Fibroblast of the aortic adventitia (primary cell): Measurements from ENCODE around the gene DCHS1. TPM values are rescaled to one million over a fixed set of nuclear protein-coding genes. Genes with fewer than 3 reads are reported as not detected.

Experiments
- DNase-seq: peaks from one replicate; pipeline ENCODE4 v3.0.0-alpha.2; 2010; ENCODE audit warnings: low read depth
- H3K4me3 ChIP-seq: 2 replicates; pipeline ENCODE4 v1.5.1; 2011; ENCODE audit warnings: low read depth, mild to moderate bottlenecking, control low read depth, low read length, moderate library complexity
- total RNA-seq: library from RNA; depleted of rRNA; stranded (reverse); fragments of >200 nt; gene quantifications from 2 replicates; pipeline ENCODE4 v1.2.3, GENCODE V29; 2012; ENCODE audit warnings: low replicate concordance
- TF ChIP-seq, protein P1 (sequence below): IDR thresholded peaks from 2 replicates; pipeline ENCODE4 v1.5.1; 2011; ENCODE audit warnings: mild to moderate bottlenecking, low read length, control low read depth, inconsistent platforms; ENCODE audit not compliant: insufficient read depth

Gene DCHS1
- total RNA-seq, 1 donor = 19.0 TPM

DNA sequence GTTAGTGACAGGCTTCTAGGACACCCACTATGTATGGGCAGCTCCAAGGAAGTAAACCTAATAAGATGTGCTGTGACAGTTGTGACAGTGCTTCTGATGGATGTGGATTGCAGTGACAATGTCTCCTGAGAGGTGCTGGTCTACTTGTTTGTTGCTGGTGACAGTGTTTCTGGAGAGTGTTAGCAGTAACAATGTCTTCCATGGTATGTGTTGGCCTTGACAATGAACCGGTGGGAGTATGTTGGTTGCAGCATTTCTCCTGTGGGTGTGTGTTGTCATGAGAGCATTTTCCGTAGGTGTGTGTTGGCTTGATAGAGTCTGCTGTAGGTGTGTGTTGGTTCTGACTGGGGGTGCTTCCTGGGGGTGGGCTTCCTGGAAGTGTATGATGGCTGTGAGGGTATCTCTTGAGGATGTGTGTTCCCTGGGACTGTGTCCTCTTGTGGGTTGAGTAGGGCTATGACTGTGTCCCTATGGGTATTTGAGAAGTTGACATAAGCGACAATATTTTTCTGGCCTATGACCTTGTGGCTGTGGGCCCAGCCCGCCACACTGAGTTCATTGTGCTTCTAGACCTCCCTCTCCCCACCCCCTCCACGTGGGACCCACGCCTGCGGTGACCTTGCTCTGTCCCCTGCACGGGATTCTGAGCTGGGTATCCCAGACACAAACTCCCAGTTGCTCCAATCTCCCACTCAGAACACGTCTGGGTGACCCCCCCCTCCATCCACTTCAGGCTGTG, 1.2 kb downstream of the DCHS1 start:
- H3K4me3 ChIP-seq = no peak overlapping the region
- no peak for DNase-seq
- TF ChIP-seq, protein P1, sequence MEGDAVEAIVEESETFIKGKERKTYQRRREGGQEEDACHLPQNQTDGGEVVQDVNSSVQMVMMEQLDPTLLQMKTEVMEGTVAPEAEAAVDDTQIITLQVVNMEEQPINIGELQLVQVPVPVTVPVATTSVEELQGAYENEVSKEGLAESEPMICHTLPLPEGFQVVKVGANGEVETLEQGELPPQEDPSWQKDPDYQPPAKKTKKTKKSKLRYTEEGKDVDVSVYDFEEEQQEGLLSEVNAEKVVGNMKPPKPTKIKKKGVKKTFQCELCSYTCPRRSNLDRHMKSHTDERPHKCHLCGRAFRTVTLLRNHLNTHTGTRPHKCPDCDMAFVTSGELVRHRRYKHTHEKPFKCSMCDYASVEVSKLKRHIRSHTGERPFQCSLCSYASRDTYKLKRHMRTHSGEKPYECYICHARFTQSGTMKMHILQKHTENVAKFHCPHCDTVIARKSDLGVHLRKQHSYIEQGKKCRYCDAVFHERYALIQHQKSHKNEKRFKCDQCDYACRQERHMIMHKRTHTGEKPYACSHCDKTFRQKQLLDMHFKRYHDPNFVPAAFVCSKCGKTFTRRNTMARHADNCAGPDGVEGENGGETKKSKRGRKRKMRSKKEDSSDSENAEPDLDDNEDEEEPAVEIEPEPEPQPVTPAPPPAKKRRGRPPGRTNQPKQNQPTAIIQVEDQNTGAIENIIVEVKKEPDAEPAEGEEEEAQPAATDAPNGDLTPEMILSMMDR = no peak

DNA sequence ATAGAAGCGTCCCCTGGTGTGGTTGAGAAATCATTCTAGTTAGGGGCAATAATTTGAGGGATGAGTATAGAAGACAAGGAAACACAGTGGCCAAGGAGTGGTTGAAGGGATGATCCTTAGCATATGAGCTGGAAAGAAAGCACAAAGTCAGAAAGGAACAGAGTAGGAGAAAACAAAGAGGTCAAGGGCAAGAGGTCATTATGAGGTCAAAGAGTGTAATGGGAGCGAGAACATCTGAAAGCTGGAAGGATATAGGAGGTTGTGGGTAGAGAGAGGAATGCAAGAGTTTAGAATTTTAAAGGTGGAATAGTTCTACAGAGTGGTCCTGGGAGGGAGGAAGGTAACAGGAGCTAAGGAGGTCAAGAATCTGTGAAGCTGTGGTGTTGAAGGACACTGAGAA, 2.0 kb downstream of the DCHS1 start:
- TF ChIP-seq, protein P1 = no peak
- no peak for DNase-seq
- H3K4me3 ChIP-seq = no peak overlapping the region

DNA sequence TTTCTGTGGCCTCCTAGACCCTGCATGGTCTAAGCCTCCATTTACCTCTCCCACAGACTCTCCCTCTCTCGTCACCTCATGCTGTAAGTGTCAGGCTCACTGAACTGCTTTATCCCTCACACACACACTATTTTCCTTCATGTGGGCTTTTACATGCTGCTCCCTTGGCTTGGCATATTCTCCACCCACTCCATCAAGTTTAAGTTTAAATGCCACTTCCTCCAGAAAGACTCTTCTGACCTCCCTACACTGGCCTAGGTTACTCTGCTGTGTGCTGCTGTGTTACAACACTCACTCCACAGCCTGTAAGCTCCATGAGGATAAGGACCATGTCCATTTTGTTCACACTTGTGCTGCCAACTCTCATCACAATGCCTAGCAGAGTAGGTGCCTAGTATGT, 2.5 kb downstream of the DCHS1 start:
- TF ChIP-seq, protein P1 = no peak
- no peak overlapping the region for H3K4me3 ChIP-seq
- DNase-seq = no peak

DNA sequence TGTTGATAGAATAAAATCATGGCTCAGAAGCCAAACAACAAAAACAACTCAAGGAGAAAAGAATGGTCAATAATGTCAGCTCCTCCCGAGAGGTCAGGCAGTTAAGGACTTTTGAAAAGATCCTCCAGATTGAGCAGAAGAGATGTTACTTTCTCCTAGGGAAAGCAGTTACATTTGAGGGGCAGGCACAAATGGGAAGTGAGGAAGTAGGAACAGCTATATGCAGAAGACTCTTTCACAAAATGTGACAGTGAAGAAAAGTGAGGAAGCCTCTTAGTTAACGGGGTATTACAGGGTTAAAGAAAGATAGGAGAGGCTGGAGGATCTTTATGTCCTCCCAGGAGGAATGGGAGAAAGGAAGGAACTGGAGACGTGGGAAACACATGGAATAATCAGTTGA, 3.4 kb downstream of the DCHS1 start:
- H3K4me3 ChIP-seq = no peak overlapping the region
- TF ChIP-seq, protein P1 = no peak
- DNase-seq = no peak

DNA sequence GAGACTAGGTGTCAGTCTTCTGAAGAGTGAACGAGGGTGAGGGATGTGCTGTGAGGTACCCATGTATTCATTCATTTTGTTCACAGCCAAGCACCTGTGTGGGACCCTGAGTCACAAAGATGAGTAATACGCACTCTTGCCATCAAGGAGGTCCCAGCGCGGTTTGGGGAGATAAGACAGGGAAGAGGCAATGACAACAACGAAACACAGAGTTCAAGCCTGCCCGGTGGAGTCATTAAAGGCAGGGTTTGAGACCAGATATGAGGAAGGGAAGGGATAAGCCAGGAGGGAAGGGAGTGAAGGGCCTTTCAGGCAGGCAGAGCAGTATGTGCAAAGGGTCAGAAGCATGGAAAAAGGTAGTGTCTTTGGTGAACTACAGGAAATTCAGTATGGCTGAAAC, 4.6 kb downstream of the DCHS1 start:
- peak; percentile 37 for DNase-seq
- TF ChIP-seq, protein P1 = no peak
- no peak overlapping the region for H3K4me3 ChIP-seq

DNA sequence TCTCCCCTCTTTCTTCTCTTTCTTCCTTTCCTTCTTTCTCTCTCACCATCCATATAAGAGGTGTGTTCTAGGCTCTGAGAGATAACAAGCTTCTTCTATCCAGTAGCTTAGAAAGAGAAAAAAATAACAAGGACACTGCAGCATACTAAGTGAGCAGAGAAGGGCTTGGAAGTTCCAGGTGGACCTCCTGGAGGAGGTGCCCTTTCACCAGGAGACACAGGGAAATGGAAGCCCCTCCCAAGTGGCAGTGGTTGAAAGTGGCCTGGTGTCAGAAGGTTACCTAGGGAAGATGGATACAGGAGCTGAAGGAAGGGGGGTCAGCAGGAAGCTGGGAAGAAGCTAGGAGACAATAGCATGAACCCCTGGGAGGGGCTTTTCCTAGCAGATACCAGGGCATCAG, 5.5 kb downstream of the DCHS1 start:
- TF ChIP-seq, protein P1 = no peak
- no peak overlapping the region for H3K4me3 ChIP-seq
- DNase-seq = no peak

DNA sequence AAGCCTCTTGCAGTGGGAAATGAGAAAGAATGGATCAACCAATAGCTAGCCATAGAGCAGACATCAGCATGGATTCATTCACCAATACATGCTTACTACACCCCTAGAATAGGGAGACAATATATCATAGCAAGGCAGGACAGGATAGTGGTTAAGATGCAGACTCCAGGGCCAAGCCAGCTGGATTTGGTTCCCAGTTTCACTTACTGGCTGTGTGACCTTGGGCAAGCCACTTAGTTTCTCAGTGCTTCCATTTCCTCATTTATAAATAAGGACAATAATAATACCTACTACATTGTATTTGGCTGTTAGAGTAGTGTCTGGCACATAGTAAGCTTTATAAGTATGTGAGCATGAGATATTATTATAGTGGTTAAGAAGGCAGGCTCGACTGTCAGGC, 7.1 kb downstream of the DCHS1 start:
- no peak overlapping the region for H3K4me3 ChIP-seq
- DNase-seq = no peak
- TF ChIP-seq, protein P1 = no peak
